MM.1S (cell line): ENCODE data around the gene PIEZO1.

Experiments
- CTCF ChIP-seq: fragments of 300-600 bp; sonication (generic); IDR thresholded peaks from 2 replicates; pipeline ENCODE4 v1.5.1; 2016; ENCODE audit warnings: antibody characterized with exemption, low read length, mixed read lengths
- EZH2 ChIP-seq: fragments of 300-600 bp; sonication (generic); optimal IDR thresholded peaks from 2 replicates; pipeline ENCODE3; 2017; ENCODE audit warnings: low read depth, mild to moderate bottlenecking, antibody characterized with exemption, low read length, mixed read lengths
- EZH2phosphoT487 ChIP-seq: fragments of 300-600 bp; sonication (generic); IDR thresholded peaks from 2 replicates; pipeline ENCODE4 v1.6.1; 2018; ENCODE audit warnings: antibody characterized with exemption, low read length

GRCh38 chr16:88761143-88761534, 23.9 kb downstream of the PIEZO1 start:
- no peak for TF ChIP-seq CTCF
- no peak for TF ChIP-seq EZH2phosphoT487
- TF ChIP-seq EZH2: no peak
